ENCODE measurements around the gene SH3TC1.

DNA sequence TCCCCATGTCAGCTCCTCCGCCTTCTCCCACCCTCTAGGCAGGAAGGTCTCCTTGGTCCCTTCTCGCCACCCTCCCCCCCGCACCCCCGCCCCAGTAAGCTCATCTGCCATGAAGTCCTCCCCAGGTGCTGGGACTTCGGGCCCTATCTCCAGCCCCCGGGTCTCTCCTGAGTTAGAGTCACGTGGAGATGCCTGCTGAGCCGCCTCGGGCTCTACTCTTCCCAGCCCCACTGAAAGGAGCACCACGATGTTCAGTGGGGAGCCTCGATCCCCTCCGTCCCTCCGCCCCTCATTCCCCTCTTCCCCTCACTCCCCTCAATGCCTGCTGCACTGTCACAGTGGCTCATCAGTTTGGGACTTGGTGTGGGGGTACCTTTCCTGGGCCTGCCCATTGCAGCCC is 74.4 kb downstream of the SH3TC1 start:
- TF ChIP-seq, protein P1, sequence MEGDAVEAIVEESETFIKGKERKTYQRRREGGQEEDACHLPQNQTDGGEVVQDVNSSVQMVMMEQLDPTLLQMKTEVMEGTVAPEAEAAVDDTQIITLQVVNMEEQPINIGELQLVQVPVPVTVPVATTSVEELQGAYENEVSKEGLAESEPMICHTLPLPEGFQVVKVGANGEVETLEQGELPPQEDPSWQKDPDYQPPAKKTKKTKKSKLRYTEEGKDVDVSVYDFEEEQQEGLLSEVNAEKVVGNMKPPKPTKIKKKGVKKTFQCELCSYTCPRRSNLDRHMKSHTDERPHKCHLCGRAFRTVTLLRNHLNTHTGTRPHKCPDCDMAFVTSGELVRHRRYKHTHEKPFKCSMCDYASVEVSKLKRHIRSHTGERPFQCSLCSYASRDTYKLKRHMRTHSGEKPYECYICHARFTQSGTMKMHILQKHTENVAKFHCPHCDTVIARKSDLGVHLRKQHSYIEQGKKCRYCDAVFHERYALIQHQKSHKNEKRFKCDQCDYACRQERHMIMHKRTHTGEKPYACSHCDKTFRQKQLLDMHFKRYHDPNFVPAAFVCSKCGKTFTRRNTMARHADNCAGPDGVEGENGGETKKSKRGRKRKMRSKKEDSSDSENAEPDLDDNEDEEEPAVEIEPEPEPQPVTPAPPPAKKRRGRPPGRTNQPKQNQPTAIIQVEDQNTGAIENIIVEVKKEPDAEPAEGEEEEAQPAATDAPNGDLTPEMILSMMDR (IDR thresholded peaks at IDR 0.05), result no peak
- no peak for TF ChIP-seq POLR2A (IDR thresholded peaks at IDR 0.05)
